ENCODE results near the gene HNRNPA3.
"Not testable (repeated sequence)": the region's sequence is repeated elsewhere in the genome, so short reads cannot be mapped to it uniquely, and the experiment has no call there.

HNRNPA3 gene

DNA sequence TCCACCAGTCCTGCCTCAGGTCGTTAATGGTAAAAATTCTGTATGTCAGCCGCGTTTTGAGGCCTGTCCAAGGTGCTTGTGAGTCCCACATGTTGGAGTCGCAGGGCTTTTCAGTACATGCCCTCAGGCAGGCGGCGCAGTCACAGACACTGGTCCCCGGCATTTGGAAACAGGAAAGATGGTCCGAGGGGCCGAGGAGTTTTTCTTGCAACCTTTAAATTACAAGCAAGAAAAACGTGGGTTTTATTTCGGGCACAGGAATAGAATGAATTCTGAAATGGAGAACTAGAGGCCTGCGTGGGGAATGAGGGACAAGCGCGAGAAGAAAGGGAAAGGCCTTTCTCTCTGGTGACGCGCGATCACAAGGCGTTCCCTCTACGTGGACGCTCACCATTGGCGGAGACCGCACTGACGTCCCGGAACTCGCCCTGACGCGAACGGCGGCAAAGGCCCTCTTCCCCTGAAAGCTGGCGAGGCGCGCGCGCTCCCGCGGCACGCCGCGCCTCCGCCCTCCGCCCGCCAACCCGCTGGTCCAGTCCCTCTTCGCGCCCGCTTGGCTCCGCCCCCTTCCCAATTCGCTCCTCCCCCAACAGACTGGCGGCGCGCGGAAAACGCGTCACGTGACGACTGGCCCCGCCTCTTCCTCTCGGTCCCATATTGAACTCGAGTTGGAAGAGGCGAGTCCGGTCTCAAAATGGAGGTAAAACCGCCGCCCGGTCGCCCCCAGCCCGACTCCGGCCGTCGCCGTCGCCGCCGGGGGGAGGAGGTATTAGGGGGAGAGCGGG lies at the start of gene HNRNPA3:
HNRNPA3 (plus strand) TSS at position 689 of the 785 bp plus-strand sequence; CDS start at position 695, 6 bp downstream.
- DNase-seq: peak; percentile 94 to 99 (median 99)

DNA sequence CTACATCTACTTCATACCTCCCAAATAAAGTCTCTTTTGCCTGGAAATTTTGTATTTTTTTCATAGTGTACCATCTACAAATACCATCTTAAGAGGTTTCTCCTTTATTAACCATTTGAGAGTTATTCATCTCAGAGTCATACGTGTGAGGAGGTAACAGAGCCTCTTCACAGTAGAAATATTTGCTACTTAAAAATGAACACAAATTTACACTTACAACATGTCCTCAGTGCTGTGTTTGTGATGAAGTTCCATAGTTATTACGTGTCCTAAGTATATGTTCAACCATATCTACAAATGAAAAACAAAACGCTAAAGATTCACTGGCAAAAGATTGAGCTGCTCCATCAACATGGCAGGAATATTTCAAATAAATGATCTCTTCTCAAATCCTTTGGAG lies 48.5 kb upstream of the HNRNPA3 start:
- DNase-seq: no peak

DNA sequence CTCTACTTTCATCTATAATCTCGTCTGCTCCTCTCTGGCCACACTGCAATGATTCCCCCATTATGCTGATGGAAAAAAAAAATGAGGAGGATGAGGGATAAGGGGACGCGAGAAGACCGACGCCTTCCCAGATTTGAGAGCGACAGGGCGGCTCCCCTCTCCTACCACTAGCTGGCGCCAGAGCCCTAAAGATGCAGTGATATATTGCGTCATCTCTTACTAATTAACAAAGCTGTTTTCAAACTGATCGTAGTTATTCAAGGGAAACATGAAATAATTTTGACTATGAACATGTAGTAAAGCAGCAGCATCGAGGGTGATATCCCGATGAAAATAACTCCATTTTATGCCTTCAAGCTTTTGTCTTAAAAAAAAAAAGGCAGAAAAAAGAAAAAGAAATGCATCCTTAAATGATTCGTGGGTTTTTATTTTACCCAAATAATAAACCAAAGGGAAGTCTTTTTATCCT lies 48.0 kb upstream of the HNRNPA3 start:
- peak; percentile 81 to 96 (median 86) for DNase-seq

DNA sequence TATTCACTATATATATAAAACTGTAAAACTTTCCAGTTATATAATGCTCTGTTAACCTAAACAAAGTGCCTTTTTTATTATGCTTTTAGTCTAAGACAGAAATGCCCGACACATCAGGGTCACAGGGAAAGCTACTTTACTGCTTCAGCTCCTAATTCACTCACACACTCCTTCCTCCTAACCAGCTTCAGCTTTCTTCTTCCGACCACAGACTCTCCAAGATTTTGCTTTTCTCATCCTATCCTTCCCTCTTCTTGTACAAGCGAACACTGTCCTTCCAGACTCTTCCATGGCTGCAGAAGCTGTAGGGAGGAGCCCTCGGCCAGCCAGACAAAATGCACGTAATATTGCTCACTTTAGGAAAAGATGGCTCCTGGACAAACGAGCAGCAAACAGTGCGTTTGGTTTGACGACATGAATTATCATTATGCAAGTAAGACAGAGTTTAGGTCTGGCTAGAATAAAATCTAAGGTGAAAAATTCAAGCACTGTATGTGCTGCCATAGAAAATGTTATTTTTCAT lies 47.5 kb upstream of the HNRNPA3 start:
- DNase-seq: peak in 2 of 3 experiments; percentile 59 to 79

DNA sequence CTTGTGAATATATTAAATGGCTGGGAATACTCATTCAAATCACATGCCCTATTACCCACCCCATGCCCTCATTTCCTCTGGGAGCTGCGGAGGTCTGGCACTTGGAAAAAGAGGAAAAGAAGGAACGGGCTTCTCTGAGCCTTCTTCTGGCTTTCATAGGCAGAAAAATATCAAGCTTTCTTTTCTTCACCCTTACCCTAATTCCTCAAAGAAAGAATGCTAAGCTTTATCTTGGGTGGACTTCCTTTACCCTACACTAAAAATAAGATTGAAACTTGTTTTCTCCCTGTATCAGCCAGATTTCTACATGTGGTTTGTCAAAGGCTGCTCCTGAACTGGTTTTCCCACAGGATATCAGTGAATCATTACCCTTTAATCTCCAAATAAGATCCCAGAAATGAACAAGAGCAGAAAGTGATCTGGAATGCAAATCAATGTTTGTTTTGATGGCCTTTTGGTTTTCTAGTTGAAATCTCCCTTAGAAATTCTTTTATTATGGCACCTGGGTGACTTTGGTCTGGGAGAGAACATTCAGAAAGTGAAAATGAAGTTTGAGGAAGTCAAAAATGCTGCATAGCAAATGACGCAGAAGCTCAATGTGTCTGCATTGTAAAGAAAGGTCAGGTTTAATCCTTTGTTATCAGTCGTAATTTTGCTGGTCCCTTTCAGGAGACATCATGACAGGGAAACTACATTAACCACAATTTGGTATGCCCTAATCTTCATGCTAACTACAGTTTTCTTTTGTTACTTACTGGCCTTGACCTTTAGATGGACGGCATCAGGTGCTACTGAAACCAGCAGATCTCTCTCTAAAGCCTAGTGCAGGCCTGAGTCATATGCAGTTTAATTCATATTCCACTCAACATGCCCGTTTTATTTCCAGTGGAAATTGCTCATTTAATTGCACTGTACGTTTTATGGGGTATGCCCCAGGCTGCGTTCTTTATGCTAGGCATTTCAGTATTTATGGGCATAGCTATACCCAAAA lies 46.6 kb upstream of the HNRNPA3 start:
- DNase-seq: peak in 2 of 3 experiments; percentile 27 to 59

DNA sequence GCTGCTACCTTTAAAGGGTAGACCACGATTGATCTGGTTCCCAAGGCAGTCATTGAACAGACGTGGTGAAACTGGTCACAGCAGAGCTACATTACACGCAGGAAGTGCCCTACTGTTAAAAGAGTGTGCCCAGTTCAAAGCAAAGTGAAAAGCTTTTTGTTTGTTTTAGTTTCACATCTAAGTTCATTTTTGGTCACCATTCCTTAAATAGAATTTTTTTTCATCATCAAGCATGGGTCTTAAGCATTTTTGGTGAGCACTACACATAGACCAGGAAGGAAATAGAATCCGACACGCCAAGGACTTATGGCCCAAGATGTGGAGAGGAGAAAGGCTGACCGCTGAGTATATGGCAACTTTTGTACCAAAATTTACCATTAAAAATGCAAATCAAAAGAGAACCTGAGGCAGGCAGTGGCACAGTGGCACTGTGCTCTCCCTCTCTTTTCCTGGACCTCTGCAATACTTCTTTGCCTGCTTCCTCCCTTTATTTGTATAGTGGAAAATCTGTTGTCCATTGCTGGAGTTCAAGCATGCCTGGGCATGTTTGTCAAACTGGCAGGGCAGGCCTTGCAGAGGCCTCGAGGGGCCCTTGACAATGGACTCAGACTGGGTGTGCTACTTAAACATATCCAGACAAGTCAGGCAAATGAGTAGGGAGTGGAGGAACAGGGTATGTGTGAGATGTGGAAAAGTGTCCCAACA lies 42.6 kb upstream of the HNRNPA3 start:
- DNase-seq: peak; percentile 83 to 98 (median 88)

DNA sequence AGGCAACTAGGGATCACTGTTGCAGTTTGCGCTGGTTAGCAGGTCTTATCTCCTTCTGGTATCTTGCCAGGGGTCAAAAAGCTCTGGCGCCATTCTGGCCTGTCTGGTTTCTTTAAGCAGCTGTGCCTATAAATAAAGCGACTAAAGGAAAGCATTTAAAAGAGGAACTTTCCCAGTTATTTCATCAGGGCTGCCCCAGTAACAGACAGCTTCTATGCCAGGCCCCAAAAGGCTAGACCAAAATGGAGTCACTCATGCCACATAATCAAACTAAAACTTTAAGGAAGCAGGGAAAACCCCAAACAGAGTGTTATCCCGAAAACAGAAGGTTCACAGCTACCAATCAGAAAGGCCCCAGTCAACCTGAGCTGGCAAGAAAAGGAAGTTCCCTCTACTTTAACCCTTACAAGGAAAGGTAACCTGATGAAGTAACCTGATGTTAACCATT lies 41.2 kb upstream of the HNRNPA3 start:
- no peak for DNase-seq

DNA sequence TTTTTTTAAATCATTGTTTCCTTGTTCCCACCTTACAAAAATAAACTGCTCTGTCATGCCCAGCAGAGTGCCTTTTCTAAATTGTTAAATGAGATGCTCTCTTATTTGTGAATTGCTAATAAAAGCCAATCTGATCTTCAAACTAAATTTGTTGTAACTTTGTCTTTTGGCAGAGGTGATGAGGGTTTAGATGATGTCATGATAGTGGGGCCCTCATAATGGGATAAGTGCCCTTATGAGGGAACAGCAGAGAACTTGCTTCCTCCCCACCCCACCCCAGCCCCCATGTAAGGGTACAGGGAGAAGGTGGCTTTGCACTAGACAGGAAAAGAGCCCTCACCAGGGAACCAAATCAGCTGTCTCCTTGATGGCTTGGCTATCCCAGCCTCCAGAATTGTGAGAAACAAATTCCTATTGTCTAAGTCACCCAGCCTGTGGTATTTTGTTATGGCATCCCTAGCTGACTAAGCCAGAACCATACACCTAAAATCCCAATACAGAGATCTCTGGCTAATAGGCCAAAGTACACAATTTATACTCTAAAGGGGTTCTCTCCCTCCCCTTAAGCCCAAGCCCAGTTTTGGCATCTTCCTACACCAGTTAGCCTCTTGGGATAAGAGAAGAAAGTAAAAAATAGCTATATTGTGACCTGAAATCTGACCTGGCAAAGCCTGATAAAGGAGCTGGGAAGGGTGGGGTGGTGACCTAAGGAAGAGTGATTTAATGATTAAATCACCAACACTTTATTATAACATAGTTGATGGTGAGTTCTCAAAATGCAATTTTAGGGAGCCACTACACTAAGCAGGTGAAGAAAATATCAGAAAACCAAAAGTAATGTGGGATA lies 40.3 kb upstream of the HNRNPA3 start:
- DNase-seq: no peak

DNA sequence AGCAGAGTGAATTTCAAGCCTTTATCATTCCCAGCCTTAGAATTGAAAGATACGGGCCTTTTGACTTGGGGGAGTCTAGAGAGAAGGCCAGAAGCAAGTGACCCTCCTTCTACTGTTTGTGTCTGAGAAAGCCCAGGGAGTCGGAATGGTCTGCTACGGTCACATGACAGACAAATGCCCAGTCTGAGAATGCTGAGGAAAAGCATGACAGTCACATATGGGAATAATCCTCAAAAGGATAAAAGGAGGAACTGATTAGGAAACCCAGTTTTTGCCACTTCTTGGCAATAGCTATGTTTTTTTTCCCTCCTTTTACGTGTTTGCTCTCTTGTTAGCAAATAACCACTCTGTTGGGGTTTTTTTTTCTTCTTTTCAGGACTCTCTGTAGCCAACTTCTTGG lies 38.1 kb upstream of the HNRNPA3 start:
- DNase-seq: no peak

DNA sequence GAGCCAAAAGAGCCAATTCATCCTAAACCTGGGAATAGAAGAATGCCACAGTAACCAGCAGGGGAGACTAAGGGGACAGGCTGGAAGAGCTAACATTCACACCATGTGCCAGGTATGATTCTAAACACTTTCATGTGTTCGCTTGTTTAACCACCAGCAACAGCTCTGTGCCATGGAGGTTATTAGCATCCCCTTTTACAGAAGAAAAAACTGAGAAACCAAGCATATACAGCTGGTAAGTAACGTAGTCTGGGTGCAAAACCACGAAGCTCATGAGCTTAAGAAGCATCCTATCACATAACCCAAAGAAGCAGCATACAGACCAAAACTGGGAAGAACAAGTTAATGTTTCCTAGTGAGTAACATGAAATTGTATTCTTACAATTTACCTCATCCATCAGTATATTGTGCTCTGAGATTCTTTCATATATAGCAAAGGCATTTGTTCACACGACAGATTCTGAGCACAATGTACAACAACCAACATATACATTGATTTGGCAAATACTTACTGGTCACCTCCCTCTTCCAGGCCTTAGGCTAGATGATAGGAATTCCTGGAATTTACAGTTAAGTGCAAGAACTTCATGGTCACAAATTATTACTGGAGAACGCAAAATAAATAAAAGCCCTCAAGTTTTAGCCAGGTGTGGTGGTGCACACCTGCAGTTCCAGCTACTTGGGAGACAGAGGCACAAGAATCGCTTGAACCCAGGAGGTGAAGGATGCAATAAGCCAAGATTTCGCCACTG lies 36.5 kb upstream of the HNRNPA3 start:
- DNase-seq: no peak

DNA sequence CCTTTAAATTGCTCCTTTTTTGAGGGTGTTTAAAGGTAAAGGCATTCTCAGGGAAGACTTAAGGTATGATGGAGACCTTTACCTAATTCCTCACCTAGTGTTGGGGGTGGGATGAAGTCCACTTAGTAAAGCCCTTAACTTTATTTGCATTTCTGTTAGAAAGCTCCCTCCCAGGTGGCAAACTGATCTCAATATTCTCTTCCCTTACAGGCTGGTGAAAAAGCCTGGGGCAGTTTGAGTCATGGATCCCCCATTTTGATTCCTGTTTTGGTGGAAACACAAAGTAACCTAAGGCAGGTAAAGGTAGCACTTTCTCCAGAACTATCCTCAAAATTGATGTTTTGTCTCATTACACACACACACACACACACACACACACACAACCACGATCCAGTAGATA lies 33.8 kb upstream of the HNRNPA3 start:
- DNase-seq: peak in 1 of 3 experiments; percentile 13

DNA sequence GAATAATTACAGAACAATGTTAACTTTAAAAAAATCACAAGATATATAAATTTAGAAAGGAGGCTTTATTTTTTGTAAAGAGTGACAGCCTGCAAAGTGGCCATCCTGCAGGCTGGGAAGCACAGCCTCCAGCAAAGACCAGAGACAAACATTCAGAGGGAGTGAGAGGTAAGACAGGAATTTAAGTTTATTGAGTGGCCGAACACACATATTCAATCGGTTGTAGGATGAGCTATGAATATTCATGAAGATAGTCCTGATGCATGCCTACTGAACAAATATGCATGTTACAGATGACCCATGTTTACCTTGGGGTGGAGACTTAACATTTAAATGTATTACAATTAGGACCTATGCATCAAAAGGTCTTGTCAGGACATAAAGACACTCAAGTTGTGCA lies 33.4 kb upstream of the HNRNPA3 start:
- no peak for DNase-seq

DNA sequence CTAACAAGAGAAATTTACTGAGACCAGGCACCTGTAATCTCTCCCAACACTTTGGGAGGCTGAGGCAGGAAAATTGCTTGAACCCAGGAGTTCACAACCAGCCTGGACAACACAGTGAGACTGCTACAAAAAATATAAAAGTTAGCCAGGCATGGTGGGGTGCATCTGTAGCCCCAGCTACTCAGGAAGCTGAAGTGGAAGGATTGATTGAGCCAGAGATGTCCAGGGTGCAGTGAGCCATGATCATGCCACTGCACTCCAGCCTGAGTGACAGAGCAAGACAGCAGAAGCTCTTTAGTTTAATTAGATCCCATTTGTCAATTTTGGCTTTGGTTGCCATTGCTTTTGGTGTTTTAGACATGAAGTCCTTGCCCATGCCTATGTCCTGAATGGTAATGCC lies 32.9 kb upstream of the HNRNPA3 start:
- not testable (repeated sequence) for DNase-seq

DNA sequence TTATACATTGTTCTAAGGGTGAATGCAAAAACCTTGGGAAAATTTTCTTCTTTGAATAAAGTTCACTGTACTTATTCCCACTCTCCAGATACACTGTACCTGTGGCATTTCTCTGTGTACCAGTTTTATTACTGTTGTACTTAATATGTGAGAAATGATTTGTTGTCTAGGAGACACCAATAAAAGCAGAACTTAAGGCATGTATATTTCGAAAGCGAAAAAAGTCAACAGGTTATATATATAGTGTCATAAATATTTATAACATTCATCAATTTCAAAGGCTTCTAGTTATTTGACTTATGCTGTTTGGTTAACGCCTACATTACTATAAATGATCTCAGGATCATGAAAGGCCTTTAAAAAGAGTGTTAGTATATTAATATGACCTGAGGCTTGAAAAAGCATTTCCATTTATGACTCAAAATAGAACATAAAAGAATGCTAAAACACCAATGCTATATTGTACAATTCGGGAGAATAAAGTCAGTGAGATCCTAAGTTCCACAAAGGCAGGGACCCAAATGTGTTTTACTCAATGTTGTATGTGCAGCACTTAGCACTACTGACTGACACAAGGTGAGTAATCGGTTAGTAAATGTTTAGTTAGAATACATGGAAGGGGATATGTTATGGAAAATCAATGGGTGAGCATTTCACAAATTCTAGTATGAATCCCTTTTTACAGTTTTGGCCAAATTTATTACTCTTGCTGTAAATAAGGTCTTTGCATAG lies 32.2 kb upstream of the HNRNPA3 start:
- no peak for DNase-seq

DNA sequence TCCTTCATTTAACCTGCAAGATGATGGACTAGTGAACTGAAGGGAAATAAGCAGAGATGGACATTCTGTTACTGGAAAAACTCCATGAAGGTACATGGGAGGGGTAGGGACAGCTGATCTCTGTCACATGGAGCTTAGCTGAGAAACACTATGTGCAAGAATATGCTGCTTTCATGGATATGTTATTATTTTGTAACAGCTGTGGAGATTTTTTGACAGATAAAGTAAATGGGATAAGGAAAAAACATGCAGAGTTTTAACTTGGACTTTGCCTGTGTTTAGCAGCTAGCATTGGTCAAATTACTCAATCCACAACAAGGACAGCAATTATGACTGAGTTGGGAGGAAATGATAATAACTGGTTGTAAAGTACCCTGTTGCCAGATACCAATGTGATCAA lies 28.7 kb upstream of the HNRNPA3 start:
- no peak for DNase-seq

DNA sequence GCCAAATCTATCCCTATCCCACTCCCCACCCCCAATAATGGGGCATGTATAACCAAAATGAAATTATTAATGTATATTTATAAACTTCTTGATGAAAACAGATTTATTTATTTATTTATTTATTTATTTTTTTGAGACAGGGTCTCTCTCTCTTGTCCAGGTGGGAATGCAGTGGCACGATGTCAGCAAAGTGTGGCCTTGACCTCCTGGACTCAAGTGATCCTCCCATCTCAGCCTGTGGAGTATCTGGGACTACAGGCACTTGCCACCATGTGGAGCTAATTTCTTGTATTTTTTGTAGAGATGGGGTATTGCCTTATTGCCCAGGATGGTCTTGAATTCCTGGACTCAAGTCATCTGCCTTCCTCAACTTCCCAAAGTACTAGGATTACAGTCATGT lies 28.0 kb upstream of the HNRNPA3 start:
- DNase-seq: no peak

DNA sequence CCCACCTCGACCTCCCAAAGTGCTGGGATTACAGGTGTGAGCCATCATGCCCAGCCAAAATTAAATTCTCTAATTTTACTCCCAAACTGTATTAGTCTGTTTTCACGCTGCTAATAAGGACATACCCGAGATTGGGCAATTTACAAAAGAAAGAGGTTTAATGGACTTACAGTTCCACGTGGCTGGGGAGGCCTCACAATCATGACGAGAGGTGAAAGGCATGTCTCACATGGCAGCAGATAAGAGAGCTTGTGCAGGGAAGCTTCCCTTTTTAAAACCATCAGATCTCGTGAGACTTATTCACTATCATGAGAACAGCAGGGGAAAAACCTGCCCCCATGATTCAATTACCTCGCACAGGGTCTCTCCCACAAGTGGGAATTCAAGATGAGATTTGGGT lies 26.6 kb upstream of the HNRNPA3 start:
- not testable (repeated sequence) for DNase-seq

DNA sequence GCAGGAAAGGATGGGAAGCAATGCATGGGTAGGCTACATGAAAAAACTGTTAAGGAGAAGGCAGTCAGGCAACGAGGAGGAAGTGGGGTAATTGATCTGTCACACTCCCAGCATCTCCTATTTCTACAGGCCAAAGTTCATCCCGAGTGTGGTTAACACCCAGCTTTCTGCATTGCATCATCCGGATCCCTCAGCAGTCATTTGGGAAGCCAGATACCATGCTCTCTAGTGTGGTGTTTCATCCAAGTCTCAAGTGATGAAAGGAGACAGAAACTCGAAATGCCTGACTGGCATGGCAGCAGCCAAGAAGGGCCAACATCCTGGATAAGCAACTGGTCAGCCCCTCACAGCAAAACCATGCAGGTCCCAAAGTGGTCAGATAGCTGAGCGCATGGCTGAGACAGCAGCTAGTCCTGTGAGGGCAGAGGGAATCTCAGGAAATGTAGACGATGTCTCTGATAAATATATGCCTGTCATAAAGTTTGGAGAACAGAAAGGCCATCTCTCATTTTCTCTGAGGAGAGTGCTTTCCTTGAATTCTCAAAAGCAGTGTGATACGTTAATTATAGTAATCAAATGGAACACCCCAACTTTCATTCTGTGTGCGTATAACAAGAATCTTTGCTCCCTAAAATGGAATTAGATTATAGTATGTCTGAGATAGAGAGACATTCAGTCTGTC lies 24.8 kb upstream of the HNRNPA3 start:
- DNase-seq: no peak
